ENCODE measurements around the gene CLCN2. TPM values are rescaled to one million over a fixed set of nuclear protein-coding genes. Genes with fewer than 3 reads are reported as not detected.
A peak's percentile ranks its signal among the peaks of the same experiment; 100 is the strongest.

Gene CLCN2
- polyA plus RNA-seq, 1 donor from 2014 or later = 0.53 TPM

- Mint-ChIP-seq H3K4me1 (peaks cover 6 to 18% (median 12%) of the 10 kb centered on the region in 3 donors), H3K4me3 (peak within 1 kb of the TSS; percentile 87 to 97 (median 93)), H3K9me3 (no peaks in the 10 kb centered on the region), H3K36me3 (no peaks in the 10 kb centered on the region), H3K27ac (peak within 1 kb of the TSS; percentile 46 to 93 (median 84)), H3K27me3 (no peaks in the 10 kb centered on the region)
Observed at GRCh38 chr3:184298759-184299487, 62.5 kb downstream of the CLCN2 start, which contains the start of gene PSMD2. TSS of gene PSMD2 (plus strand) at chr3:184299241. CDS start at chr3:184299267, 26 bp downstream.

GRCh38 chr3:184296616-184297015 lies 64.8 kb downstream of the CLCN2 start:
- Mint-ChIP-seq H3K4me3 (peak overlapping the region in 1 of 4 donors; percentile 87), H3K9me3 (no peaks in the 10 kb centered on the region), H3K27me3 (no peaks in the 10 kb centered on the region), H3K36me3 (no peaks in the 10 kb centered on the region), H3K27ac (no peak overlapping the region), H3K4me1 (peaks cover 6 to 18% (median 9%) of the 10 kb centered on the region in 3 donors)

Other genes with a start within 250 kb of the CLCN2 start
- gene EIF2B5, start 226.2 kb downstream of the CLCN2 start, polyA plus RNA-seq = 44.5 TPM
- 6.4 TPM for gene DVL3, start 206.2 kb downstream of the CLCN2 start, polyA plus RNA-seq
- 249 TPM for gene AP2M1, start 186.8 kb downstream of the CLCN2 start, polyA plus RNA-seq
- gene ABCF3, start 175.4 kb downstream of the CLCN2 start, polyA plus RNA-seq = 49.1 TPM
- 0.20 TPM for gene VWA5B2, start 132.0 kb downstream of the CLCN2 start, polyA plus RNA-seq
- 72.3 TPM for gene ALG3, start 112.6 kb downstream of the CLCN2 start, polyA plus RNA-seq
- gene EEF1AKMT4, start 111.9 kb downstream of the CLCN2 start, polyA plus RNA-seq = 3.2 TPM
- not detected for gene CAMK2N2, start 100.1 kb downstream of the CLCN2 start, polyA plus RNA-seq
- not detected for gene ECE2, start 85.6 kb downstream of the CLCN2 start, polyA plus RNA-seq
- 143 TPM for gene PSMD2, start 62.4 kb downstream of the CLCN2 start, polyA plus RNA-seq
- 28.0 TPM for gene EIF4G1, start 47.0 kb downstream of the CLCN2 start, polyA plus RNA-seq
- gene FAM131A, start 24.0 kb downstream of the CLCN2 start, polyA plus RNA-seq = 2.6 TPM
- 40.8 TPM for gene POLR2H, start 105 bp upstream of the CLCN2 start, polyA plus RNA-seq
- gene THPO, start 16.6 kb upstream of the CLCN2 start, polyA plus RNA-seq = 0.14 TPM
- not detected for gene CHRD, start 18.4 kb upstream of the CLCN2 start, polyA plus RNA-seq
- gene EPHB3, start 200.2 kb upstream of the CLCN2 start, polyA plus RNA-seq = not detected

Data from IgD-negative memory B cell (primary cell).